ENCODE data around the gene VSTM5. TPM values are rescaled to one million over a fixed set of nuclear protein-coding genes. Genes with fewer than 3 reads are reported as not detected.
"Not testable (repeated sequence)": the region's sequence is repeated elsewhere in the genome, so short reads cannot be mapped to it uniquely, and the experiment has no call there.

VSTM5 gene
- total RNA-seq: under 1 TPM in 1 of 4 donors, not detected in 3; 0.26 TPM
- under 1 TPM in 2 of 3 donors, not detected in 1; 0.01 TPM for polyA plus RNA-seq
- long read RNA-seq, donor 1: 0 reads
- long read RNA-seq, donor 2: 0 reads

- Histone ChIP-seq H3K4me3 (peak within 1 kb of the TSS; percentile 62), H3K36me3 (ENCODE audit: insufficient read depth in 1 of 2, low read depth in 1 of 2) (no peaks in the 10 kb centered on the region), H3K4me1 (no peaks in the 10 kb centered on the region), H3K27me3 (ENCODE audit: insufficient read depth in 3 of 3, low read length in 2 of 3) (peaks cover 0 to 21% (median 2%) of the 10 kb centered on the region in 3 donors), H3K9me3 (no peaks in the 10 kb centered on the region), H3K27ac (no peak within 1 kb of the TSS)
- no peak for TF ChIP-seq CTCF (IDR thresholded peaks at IDR 0.05)
- ATAC-seq: no peak
- intact Hi-C loops (cut with DNase I): no loop called here
- DNase-seq: no peak
- 18 to 36% (median 20%) methylated on average over 5 to 6 of the region's 6 CpGs for WGBS, 3 donors
Measured at GRCh38 chr11:93850594-93851018, at the start of gene VSTM5. VSTM5 (minus strand) TSS chr11:93850618; CDS start chr11:93850502, 116 bp downstream.

GRCh38 chr11:93895106-93895862 lies 44.9 kb upstream of the VSTM5 start:
- DNase-seq: no peak
- H3K36me3 ChIP-seq (ENCODE audit: insufficient read depth in 1 of 2, low read depth in 1 of 2): no peaks in the 10 kb centered on the region
- TF ChIP-seq CTCF (IDR thresholded peaks at IDR 0.05): peak; percentile 41
- H3K27ac ChIP-seq: no peak overlapping the region
- no peaks in the 10 kb centered on the region for H3K27me3 ChIP-seq (ENCODE audit: insufficient read depth in 3 of 3, low read length in 2 of 3)
- ATAC-seq: peak in 2 of 4 donors; percentile 54 to 58
- H3K9me3 ChIP-seq: no peaks in the 10 kb centered on the region
- 34 to 44% (median 41%) methylated on average over 5 of the region's 5 CpGs for WGBS, 3 donors
- no peak overlapping the region for H3K4me3 ChIP-seq
- H3K4me1 ChIP-seq: no peaks in the 10 kb centered on the region
- intact Hi-C loops (cut with DNase I): loop anchor here in 1 of 2 donors (10.0 kb wide), 1 partner anchor 520 kb away; no protein-coding TSS in a partner anchor

GRCh38 chr11:93890391-93891051 lies 40.1 kb upstream of the VSTM5 start:
- no peak overlapping the region for H3K27ac ChIP-seq
- H3K9me3 ChIP-seq: no peaks in the 10 kb centered on the region
- intact Hi-C loops (cut with DNase I): loop anchor here in 1 of 2 donors (5.0 to 10.0 kb wide), 2 partner anchors 524 to 617 kb away; no protein-coding TSS in a partner anchor
- WGBS, 3 donors: 79 to 82% (median 79%) methylated on average over 3 of the region's 3 CpGs
- DNase-seq (no peak), ATAC-seq (no peak)
- no peak overlapping the region for H3K4me3 ChIP-seq
- TF ChIP-seq CTCF (IDR thresholded peaks at IDR 0.05): no peak
- H3K4me1 ChIP-seq: no peaks in the 10 kb centered on the region
- H3K36me3 ChIP-seq (ENCODE audit: insufficient read depth in 1 of 2, low read depth in 1 of 2): no peaks in the 10 kb centered on the region
- peaks cover 0 to 3% (median 0%) of the 10 kb centered on the region in 3 donors for H3K27me3 ChIP-seq (ENCODE audit: insufficient read depth in 3 of 3, low read length in 2 of 3)

- Histone ChIP-seq H3K4me3 (no peak overlapping the region), H3K9me3 (no peaks in the 10 kb centered on the region), H3K36me3 (ENCODE audit: insufficient read depth in 1 of 2, low read depth in 1 of 2) (no peaks in the 10 kb centered on the region), H3K27me3 (ENCODE audit: insufficient read depth in 3 of 3, low read length in 2 of 3) (peaks cover 0 to 3% (median 0%) of the 10 kb centered on the region in 3 donors), H3K4me1 (no peaks in the 10 kb centered on the region), H3K27ac (no peak overlapping the region)
- TF ChIP-seq CTCF (IDR thresholded peaks at IDR 0.05): no peak
- intact Hi-C loops (cut with DNase I): no loop called here
- 86 to 88% (median 86%) methylated on average over 5 of the region's 5 CpGs for WGBS, 3 donors
- DNase-seq: no peak
- ATAC-seq: no peak
Measured at GRCh38 chr11:93887111-93887510, 36.7 kb upstream of the VSTM5 start.

- H3K27ac ChIP-seq; H3K36me3 ChIP-seq (ENCODE audit: insufficient read depth in 1 of 2, low read depth in 1 of 2); H3K4me1 ChIP-seq; ATAC-seq; DNase-seq; H3K27me3 ChIP-seq (ENCODE audit: insufficient read depth in 3 of 3, low read length in 2 of 3); H3K9me3 ChIP-seq; H3K4me3 ChIP-seq; intact Hi-C loops (cut with DNase I): not testable (repeated sequence)
Measured at GRCh38 chr11:93879114-93879513, 28.7 kb upstream of the VSTM5 start.
